H1 (cell line): Measurements from ENCODE around the gene ABHD15. TPM values are rescaled to one million over a fixed set of nuclear protein-coding genes. Genes with fewer than 3 reads are reported as not detected.

ENCODE experiments used
- ASH2L ChIP-seq: fragments of 200-600, 300-600 bp; sonication (generic); IDR thresholded peaks from one replicate; pipeline ENCODE4 v1.7.1; 2017; ENCODE audit warnings: low read length
- SUZ12 ChIP-seq: fragments of 200-600 bp; sonication (generic); IDR thresholded peaks from 2 replicates; pipeline ENCODE4 v1.6.1; 2012; ENCODE audit warnings: mild to moderate bottlenecking, inconsistent platforms, low read length, moderate library complexity, mixed read lengths
- polyA plus RNA-seq, 7 experiments: library from polyadenylated mRNA; depleted of rRNA in 3 of 7; stranded (reverse) in 5 of 7; unstranded in 2 of 7; fragments of >200 nt in 5 of 7; fragments of 200-250 nt in 2 of 7; gene quantifications; 1 replicate in 5 of 7; 2 replicates in 1 of 7; 4 replicates in 1 of 7; pipeline versions ENCODE4 v1.2.1 to v1.2.3, GENCODE V29; 2011 to 2013; ENCODE audit warnings: missing spikeins in 2 of 7, mixed read lengths in 2 of 7
- total RNA-seq: library from RNA; stranded (reverse); fragmentation: NEBNext Ultra II Directional; extraction: Animal tissue kit (Norgen Biotek cat#: 25700); gene quantifications from 2 replicates; pipeline ENCODE4 v1.2.1, GENCODE V29; 2021
- TF ChIP-seq, protein P1 (sequence below): fragments of 300-600 bp; sonication (generic); IDR thresholded peaks from 2 replicates; pipeline ENCODE4 v1.7.1; 2012; ENCODE audit warnings: low read length, moderate library complexity, mild to moderate bottlenecking, inconsistent platforms; ENCODE audit not compliant: insufficient replicate concordance

Gene ABHD15
- total and polyA plus RNA-seq, 2 of the 8 experiments (the other 6 are each of a cell fraction or from before 2014, with no cell fraction given): 0.88 to 1.7 TPM

DNA sequence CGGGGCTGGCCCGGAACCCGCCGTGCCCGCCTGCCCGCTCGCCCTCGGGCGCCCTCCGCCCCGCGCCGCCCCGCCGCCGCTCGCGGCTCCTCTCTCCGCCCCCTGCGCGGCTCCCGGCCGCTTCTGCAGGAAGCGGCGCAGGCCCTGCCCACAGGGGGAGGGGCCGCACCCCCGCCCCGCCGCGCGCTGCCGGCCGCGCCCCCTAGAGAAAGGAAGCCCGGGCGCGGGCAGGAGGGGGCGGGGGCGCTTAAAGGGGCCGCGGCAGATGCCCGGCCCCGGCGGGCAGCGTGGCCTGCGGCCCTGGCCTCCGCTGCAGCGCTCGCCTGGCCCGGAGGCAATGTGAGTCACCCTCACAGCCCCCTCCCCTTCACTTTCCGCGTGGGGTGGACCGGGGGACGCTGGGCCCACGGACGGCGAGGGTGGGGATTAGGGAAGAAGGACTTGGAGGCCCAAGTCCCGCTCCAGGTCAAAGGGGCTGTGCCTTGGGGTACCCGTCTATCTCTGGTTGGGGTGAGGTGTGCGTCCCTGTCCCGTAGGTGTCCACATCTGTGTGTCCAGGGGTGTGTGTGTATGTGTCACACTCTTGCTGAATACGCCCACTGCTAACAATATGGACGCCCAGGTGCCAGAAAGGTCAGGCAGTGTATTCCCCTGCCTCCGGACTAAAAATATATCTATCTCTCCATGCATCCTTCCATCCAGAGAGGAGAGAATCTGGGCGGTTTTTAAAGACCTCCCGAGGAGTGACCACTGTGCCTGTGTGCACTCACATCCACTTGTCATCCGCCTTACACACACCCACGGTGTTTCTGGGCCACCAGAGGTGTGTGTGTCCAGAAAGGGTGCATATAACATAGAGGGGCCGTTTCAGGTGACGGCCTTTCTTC is 22.9 kb upstream of the ABHD15 start, which contains the start of gene GIT1 (continued):
- TF ChIP-seq ASH2L (no peak), SUZ12 (no peak; the same call in 1 of the 2 replicates)
- TF ChIP-seq, protein P1, sequence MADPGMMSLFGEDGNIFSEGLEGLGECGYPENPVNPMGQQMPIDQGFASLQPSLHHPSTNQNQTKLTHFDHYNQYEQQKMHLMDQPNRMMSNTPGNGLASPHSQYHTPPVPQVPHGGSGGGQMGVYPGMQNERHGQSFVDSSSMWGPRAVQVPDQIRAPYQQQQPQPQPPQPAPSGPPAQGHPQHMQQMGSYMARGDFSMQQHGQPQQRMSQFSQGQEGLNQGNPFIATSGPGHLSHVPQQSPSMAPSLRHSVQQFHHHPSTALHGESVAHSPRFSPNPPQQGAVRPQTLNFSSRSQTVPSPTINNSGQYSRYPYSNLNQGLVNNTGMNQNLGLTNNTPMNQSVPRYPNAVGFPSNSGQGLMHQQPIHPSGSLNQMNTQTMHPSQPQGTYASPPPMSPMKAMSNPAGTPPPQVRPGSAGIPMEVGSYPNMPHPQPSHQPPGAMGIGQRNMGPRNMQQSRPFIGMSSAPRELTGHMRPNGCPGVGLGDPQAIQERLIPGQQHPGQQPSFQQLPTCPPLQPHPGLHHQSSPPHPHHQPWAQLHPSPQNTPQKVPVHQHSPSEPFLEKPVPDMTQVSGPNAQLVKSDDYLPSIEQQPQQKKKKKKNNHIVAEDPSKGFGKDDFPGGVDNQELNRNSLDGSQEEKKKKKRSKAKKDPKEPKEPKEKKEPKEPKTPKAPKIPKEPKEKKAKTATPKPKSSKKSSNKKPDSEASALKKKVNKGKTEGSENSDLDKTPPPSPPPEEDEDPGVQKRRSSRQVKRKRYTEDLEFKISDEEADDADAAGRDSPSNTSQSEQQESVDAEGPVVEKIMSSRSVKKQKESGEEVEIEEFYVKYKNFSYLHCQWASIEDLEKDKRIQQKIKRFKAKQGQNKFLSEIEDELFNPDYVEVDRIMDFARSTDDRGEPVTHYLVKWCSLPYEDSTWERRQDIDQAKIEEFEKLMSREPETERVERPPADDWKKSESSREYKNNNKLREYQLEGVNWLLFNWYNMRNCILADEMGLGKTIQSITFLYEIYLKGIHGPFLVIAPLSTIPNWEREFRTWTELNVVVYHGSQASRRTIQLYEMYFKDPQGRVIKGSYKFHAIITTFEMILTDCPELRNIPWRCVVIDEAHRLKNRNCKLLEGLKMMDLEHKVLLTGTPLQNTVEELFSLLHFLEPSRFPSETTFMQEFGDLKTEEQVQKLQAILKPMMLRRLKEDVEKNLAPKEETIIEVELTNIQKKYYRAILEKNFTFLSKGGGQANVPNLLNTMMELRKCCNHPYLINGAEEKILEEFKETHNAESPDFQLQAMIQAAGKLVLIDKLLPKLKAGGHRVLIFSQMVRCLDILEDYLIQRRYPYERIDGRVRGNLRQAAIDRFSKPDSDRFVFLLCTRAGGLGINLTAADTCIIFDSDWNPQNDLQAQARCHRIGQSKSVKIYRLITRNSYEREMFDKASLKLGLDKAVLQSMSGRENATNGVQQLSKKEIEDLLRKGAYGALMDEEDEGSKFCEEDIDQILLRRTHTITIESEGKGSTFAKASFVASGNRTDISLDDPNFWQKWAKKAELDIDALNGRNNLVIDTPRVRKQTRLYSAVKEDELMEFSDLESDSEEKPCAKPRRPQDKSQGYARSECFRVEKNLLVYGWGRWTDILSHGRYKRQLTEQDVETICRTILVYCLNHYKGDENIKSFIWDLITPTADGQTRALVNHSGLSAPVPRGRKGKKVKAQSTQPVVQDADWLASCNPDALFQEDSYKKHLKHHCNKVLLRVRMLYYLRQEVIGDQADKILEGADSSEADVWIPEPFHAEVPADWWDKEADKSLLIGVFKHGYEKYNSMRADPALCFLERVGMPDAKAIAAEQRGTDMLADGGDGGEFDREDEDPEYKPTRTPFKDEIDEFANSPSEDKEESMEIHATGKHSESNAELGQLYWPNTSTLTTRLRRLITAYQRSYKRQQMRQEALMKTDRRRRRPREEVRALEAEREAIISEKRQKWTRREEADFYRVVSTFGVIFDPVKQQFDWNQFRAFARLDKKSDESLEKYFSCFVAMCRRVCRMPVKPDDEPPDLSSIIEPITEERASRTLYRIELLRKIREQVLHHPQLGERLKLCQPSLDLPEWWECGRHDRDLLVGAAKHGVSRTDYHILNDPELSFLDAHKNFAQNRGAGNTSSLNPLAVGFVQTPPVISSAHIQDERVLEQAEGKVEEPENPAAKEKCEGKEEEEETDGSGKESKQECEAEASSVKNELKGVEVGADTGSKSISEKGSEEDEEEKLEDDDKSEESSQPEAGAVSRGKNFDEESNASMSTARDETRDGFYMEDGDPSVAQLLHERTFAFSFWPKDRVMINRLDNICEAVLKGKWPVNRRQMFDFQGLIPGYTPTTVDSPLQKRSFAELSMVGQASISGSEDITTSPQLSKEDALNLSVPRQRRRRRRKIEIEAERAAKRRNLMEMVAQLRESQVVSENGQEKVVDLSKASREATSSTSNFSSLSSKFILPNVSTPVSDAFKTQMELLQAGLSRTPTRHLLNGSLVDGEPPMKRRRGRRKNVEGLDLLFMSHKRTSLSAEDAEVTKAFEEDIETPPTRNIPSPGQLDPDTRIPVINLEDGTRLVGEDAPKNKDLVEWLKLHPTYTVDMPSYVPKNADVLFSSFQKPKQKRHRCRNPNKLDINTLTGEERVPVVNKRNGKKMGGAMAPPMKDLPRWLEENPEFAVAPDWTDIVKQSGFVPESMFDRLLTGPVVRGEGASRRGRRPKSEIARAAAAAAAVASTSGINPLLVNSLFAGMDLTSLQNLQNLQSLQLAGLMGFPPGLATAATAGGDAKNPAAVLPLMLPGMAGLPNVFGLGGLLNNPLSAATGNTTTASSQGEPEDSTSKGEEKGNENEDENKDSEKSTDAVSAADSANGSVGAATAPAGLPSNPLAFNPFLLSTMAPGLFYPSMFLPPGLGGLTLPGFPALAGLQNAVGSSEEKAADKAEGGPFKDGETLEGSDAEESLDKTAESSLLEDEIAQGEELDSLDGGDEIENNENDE: no peak
